GM18951 (cell line): ENCODE data around the gene AKR1C3.

ENCODE experiments used
- POLR2A ChIP-seq: IDR thresholded peaks from 4 replicates; pipeline ENCODE4 v1.6.1; 2011; ENCODE audit warnings: mild to moderate bottlenecking; ENCODE audit not compliant: insufficient read length, insufficient read depth; ENCODE audit errors: extremely low read depth
- in situ Hi-C: fragments of 300-500 bp; cut with MboI; formaldehyde crosslinking; loops from one replicate; pipeline ENCODE4 v1.12.0; 2022; ENCODE audit warnings: low sequenced_read_pairs, mixed read lengths, inconsistent platforms; ENCODE audit not compliant: unreplicated experiment

The AKR1C3 gene

GRCh38 chr10:5071411-5072198 is 22.6 kb upstream of the AKR1C3 start:
- in situ Hi-C loops, result no loop called here
- TF ChIP-seq POLR2A, result no peak

- no peak for TF ChIP-seq POLR2A
- in situ Hi-C loops, result no loop called here
These were observed 20.6 kb upstream of the AKR1C3 start for GRCh38 chr10:5073659-5074058.

- no peak for TF ChIP-seq POLR2A
- in situ Hi-C loops, result no loop called here
These were observed 17.6 kb upstream of the AKR1C3 start for GRCh38 chr10:5076615-5077014.

GRCh38 chr10:5078547-5079180 is 15.6 kb upstream of the AKR1C3 start:
- TF ChIP-seq POLR2A, result no peak
- in situ Hi-C loops, result no loop called here

- in situ Hi-C loops, result no loop called here
- TF ChIP-seq POLR2A, result no peak
These were observed 14.8 kb upstream of the AKR1C3 start for GRCh38 chr10:5079306-5079830.

- TF ChIP-seq POLR2A, result no peak
- in situ Hi-C loops, result no loop called here
These were observed 14.4 kb upstream of the AKR1C3 start for GRCh38 chr10:5079836-5080235.

- in situ Hi-C loops, result no loop called here
- TF ChIP-seq POLR2A, result no peak
These were observed 13.1 kb upstream of the AKR1C3 start for GRCh38 chr10:5081091-5081490.

GRCh38 chr10:5088703-5089261 is 5.4 kb upstream of the AKR1C3 start:
- in situ Hi-C loops, result no loop called here
- TF ChIP-seq POLR2A, result no peak

- no peak for TF ChIP-seq POLR2A
- in situ Hi-C loops, result no loop called here
These were observed 4.3 kb upstream of the AKR1C3 start for GRCh38 chr10:5089865-5090264.

GRCh38 chr10:5090551-5090950 is 3.7 kb upstream of the AKR1C3 start:
- in situ Hi-C loops, result no loop called here
- TF ChIP-seq POLR2A, result no peak

- in situ Hi-C loops, result no loop called here
- no peak for TF ChIP-seq POLR2A
These were observed 3.0 kb upstream of the AKR1C3 start for GRCh38 chr10:5091196-5091595.

- in situ Hi-C loops, result no loop called here
- no peak for TF ChIP-seq POLR2A
These were observed 1.8 kb upstream of the AKR1C3 start for GRCh38 chr10:5092375-5092774.

GRCh38 chr10:5092848-5093790 is 1.1 kb upstream of the AKR1C3 start:
- in situ Hi-C loops, result no loop called here

More at GRCh38 chr10:5092848-5093790, 1.1 kb upstream of the AKR1C3 start:
- TF ChIP-seq POLR2A, result no peak
